Immature natural killer cell (primary cell): ENCODE measurements around the gene HDAC4. TPM values are rescaled to one million over a fixed set of nuclear protein-coding genes. Genes with fewer than 3 reads are reported as not detected.
A peak's percentile ranks its signal among the peaks of the same experiment; 100 is the strongest.

Experiments
- DNase-seq, 3 donors: peaks; one replicate each; pipeline ENCODE4 v3.0.0; 2022; ENCODE audit warnings: mixed read lengths in 1 of 3
- H3K27ac Mint-ChIP-seq, 6 donors: one replicate each; pipeline ENCODE4 v1.8.0; 2020; ENCODE audit warnings: mixed read lengths in 6 of 6, mild to moderate bottlenecking in 5 of 6, inconsistent platforms in 4 of 6, moderate library complexity in 3 of 6
- H3K27me3 Mint-ChIP-seq, 3 donors: one replicate each; pipeline ENCODE4 v1.8.0; 2020 to 2021; ENCODE audit warnings: low read depth in 3 of 3, mild to moderate bottlenecking in 3 of 3, mixed read lengths in 3 of 3, moderate library complexity in 3 of 3, inconsistent platforms in 1 of 3
- H3K36me3 Mint-ChIP-seq, 3 donors: one replicate each; pipeline ENCODE4 v1.8.0; 2020; ENCODE audit warnings: mixed read lengths in 3 of 3, inconsistent platforms in 2 of 3, mild to moderate bottlenecking in 2 of 3
- H3K4me1 Mint-ChIP-seq, 2 donors: one replicate each; pipeline ENCODE4 v1.8.0; 2020; ENCODE audit warnings: inconsistent platforms in 2 of 2, mild to moderate bottlenecking in 2 of 2, mixed read lengths in 2 of 2, moderate library complexity in 1 of 2
- H3K4me3 Mint-ChIP-seq, 5 donors: one replicate each; pipeline ENCODE4 v1.8.0; 2020; ENCODE audit warnings: mild to moderate bottlenecking in 5 of 5, mixed read lengths in 5 of 5, inconsistent platforms in 3 of 5, moderate library complexity in 3 of 5
- H3K9me3 Mint-ChIP-seq, 6 donors: one replicate each; pipeline ENCODE4 v1.8.0; 2020; ENCODE audit warnings: mild to moderate bottlenecking in 6 of 6, mixed read lengths in 6 of 6, inconsistent platforms in 4 of 6, moderate library complexity in 3 of 6
- polyA plus RNA-seq, 3 donors: library from polyadenylated mRNA; unstranded; fragments of 300-500 nt; fragmentation: Illumina TruSeq; gene quantifications; one replicate each; pipeline ENCODE4 v1.2.3, GENCODE V29; 2021

Gene HDAC4
- polyA plus RNA-seq, 3 donors from 2014 or later: 1.9 to 8.1 (median 5.1) TPM

- peak overlapping the region; percentile 54 to 84 (median 79) for H3K4me3 Mint-ChIP-seq
- H3K9me3 Mint-ChIP-seq: no peaks in the 10 kb centered on the region
- H3K4me1 Mint-ChIP-seq: peaks cover 33 to 52% of the 10 kb centered on the region in 2 donors
- DNase-seq: peak; percentile 44 to 62 (median 57)
- H3K36me3 Mint-ChIP-seq: peaks cover 58 to 73% (median 67%) of the 10 kb centered on the region in 3 donors
- peaks cover 3 to 12% (median 12%) of the 10 kb centered on the region in 3 donors for H3K27me3 Mint-ChIP-seq
- H3K27ac Mint-ChIP-seq: peak overlapping the region; percentile 7 to 76 (median 58)
Measured at GRCh38 chr2:239137165-239137897, 263.5 kb downstream of the HDAC4 start.

GRCh38 chr2:239136762-239137161 lies 264.1 kb downstream of the HDAC4 start:
- DNase-seq: no peak
- H3K27ac Mint-ChIP-seq: no peak overlapping the region
- peak overlapping the region in 2 of 5 donors; percentile 79 to 81 for H3K4me3 Mint-ChIP-seq
- H3K9me3 Mint-ChIP-seq: peaks cover 0 to 2% (median 0%) of the 10 kb centered on the region in 6 donors
- H3K4me1 Mint-ChIP-seq: peaks cover 33 to 52% of the 10 kb centered on the region in 2 donors
- H3K36me3 Mint-ChIP-seq: peaks cover 54 to 71% (median 63%) of the 10 kb centered on the region in 3 donors
- peaks cover 3 to 15% (median 12%) of the 10 kb centered on the region in 3 donors for H3K27me3 Mint-ChIP-seq

GRCh38 chr2:239136203-239136602 lies 264.6 kb downstream of the HDAC4 start:
- no peak for DNase-seq
- Mint-ChIP-seq H3K27me3 (peaks cover 3 to 15% (median 14%) of the 10 kb centered on the region in 3 donors), H3K27ac (peak overlapping the region in 1 of 6 donors; percentile 77), H3K36me3 (peaks cover 52 to 69% (median 60%) of the 10 kb centered on the region in 3 donors), H3K9me3 (peaks cover 0 to 2% (median 0%) of the 10 kb centered on the region in 6 donors), H3K4me1 (peaks cover 33 to 52% of the 10 kb centered on the region in 2 donors), H3K4me3 (peak overlapping the region in 4 of 5 donors; percentile 39 to 81 (median 50))

GRCh38 chr2:239135531-239135930 lies 265.3 kb downstream of the HDAC4 start:
- Mint-ChIP-seq H3K27ac (no peak overlapping the region), H3K4me3 (no peak overlapping the region), H3K4me1 (peaks cover 33 to 52% of the 10 kb centered on the region in 2 donors), H3K36me3 (peaks cover 59 to 72% (median 64%) of the 10 kb centered on the region in 3 donors), H3K9me3 (peaks cover 0 to 2% (median 0%) of the 10 kb centered on the region in 6 donors), H3K27me3 (peaks cover 5 to 18% (median 14%) of the 10 kb centered on the region in 3 donors)
- no peak for DNase-seq

- Mint-ChIP-seq H3K36me3 (peaks cover 56 to 71% (median 61%) of the 10 kb centered on the region in 3 donors), H3K4me1 (peaks cover 28 to 44% of the 10 kb centered on the region in 2 donors), H3K27ac (no peak overlapping the region), H3K27me3 (peaks cover 5 to 16% (median 11%) of the 10 kb centered on the region in 3 donors), H3K9me3 (peaks cover 0 to 2% (median 0%) of the 10 kb centered on the region in 6 donors), H3K4me3 (no peak overlapping the region)
- DNase-seq: no peak
Measured at GRCh38 chr2:239133945-239134570, 266.8 kb downstream of the HDAC4 start.

- no peak for DNase-seq
- Mint-ChIP-seq H3K9me3 (peaks cover 0 to 2% (median 0%) of the 10 kb centered on the region in 6 donors), H3K4me1 (peaks cover 15 to 32% of the 10 kb centered on the region in 2 donors), H3K27me3 (peaks cover 5 to 15% (median 8%) of the 10 kb centered on the region in 3 donors), H3K27ac (no peak overlapping the region), H3K36me3 (peaks cover 49 to 64% (median 55%) of the 10 kb centered on the region in 3 donors), H3K4me3 (no peak overlapping the region)
Measured at GRCh38 chr2:239132786-239133185, 268.0 kb downstream of the HDAC4 start.

GRCh38 chr2:239132156-239132709 lies 268.6 kb downstream of the HDAC4 start:
- Mint-ChIP-seq H3K36me3 (peaks cover 49 to 64% (median 53%) of the 10 kb centered on the region in 3 donors), H3K4me1 (peaks cover 10 to 26% of the 10 kb centered on the region in 2 donors), H3K9me3 (peaks cover 0 to 2% (median 0%) of the 10 kb centered on the region in 6 donors), H3K27me3 (peaks cover 5 to 18% (median 8%) of the 10 kb centered on the region in 3 donors), H3K27ac (no peak overlapping the region), H3K4me3 (no peak overlapping the region)
- no peak for DNase-seq

GRCh38 chr2:239131521-239131920 lies 269.3 kb downstream of the HDAC4 start:
- Mint-ChIP-seq H3K27ac (no peak overlapping the region), H3K27me3 (peaks cover 5 to 18% (median 7%) of the 10 kb centered on the region in 3 donors), H3K36me3 (peaks cover 46 to 62% (median 50%) of the 10 kb centered on the region in 3 donors), H3K4me3 (no peak overlapping the region), H3K9me3 (peaks cover 0 to 2% (median 0%) of the 10 kb centered on the region in 6 donors), H3K4me1 (peaks cover 3 to 19% of the 10 kb centered on the region in 2 donors)
- DNase-seq: no peak

GRCh38 chr2:239130786-239131325 lies 270.0 kb downstream of the HDAC4 start:
- Mint-ChIP-seq H3K9me3 (peaks cover 0 to 2% (median 0%) of the 10 kb centered on the region in 6 donors), H3K27me3 (peaks cover 5 to 16% (median 5%) of the 10 kb centered on the region in 3 donors), H3K4me3 (no peak overlapping the region), H3K27ac (no peak overlapping the region), H3K4me1 (peaks cover 0 to 13% of the 10 kb centered on the region in 2 donors), H3K36me3 (peaks cover 40 to 56% (median 44%) of the 10 kb centered on the region in 3 donors)
- no peak for DNase-seq

- DNase-seq: no peak
- Mint-ChIP-seq H3K27me3 (peaks cover 3 to 16% (median 7%) of the 10 kb centered on the region in 3 donors), H3K9me3 (peaks cover 0 to 2% (median 0%) of the 10 kb centered on the region in 6 donors), H3K4me3 (no peak overlapping the region), H3K4me1 (peaks cover 0 to 5% of the 10 kb centered on the region in 2 donors), H3K36me3 (peaks cover 37 to 56% (median 44%) of the 10 kb centered on the region in 3 donors), H3K27ac (no peak overlapping the region)
Measured at GRCh38 chr2:239130041-239130440, 270.8 kb downstream of the HDAC4 start.

- H3K4me1 Mint-ChIP-seq: no peaks in the 10 kb centered on the region
- peaks cover 33 to 53% (median 41%) of the 10 kb centered on the region in 3 donors for H3K36me3 Mint-ChIP-seq
- peaks cover 0 to 2% (median 0%) of the 10 kb centered on the region in 6 donors for H3K9me3 Mint-ChIP-seq
- H3K4me3 Mint-ChIP-seq: no peak overlapping the region
- DNase-seq: no peak
- no peak overlapping the region for H3K27ac Mint-ChIP-seq
- peaks cover 7 to 20% (median 7%) of the 10 kb centered on the region in 3 donors for H3K27me3 Mint-ChIP-seq
Measured at GRCh38 chr2:239129147-239129920, 271.5 kb downstream of the HDAC4 start.

- no peak overlapping the region for H3K27ac Mint-ChIP-seq
- H3K27me3 Mint-ChIP-seq: peaks cover 7 to 20% (median 7%) of the 10 kb centered on the region in 3 donors
- peaks cover 0 to 2% (median 0%) of the 10 kb centered on the region in 6 donors for H3K9me3 Mint-ChIP-seq
Measured at GRCh38 chr2:239128706-239129105, 272.1 kb downstream of the HDAC4 start.

More at GRCh38 chr2:239128706-239129105, 272.1 kb downstream of the HDAC4 start:
- Mint-ChIP-seq H3K36me3 (peaks cover 33 to 53% (median 44%) of the 10 kb centered on the region in 3 donors), H3K4me3 (no peak overlapping the region), H3K4me1 (no peaks in the 10 kb centered on the region)
- DNase-seq: no peak
